OCI-LY1 (cell line): ENCODE results near the gene RANBP1.

ENCODE experiments used
- CTCF ChIP-seq: fragments of 200-600 bp; sonication (generic), shearing (Covaris generic); IDR thresholded peaks from 2 replicates; pipeline ENCODE4 v1.5.1; 2017; ENCODE audit warnings: mild to moderate bottlenecking, antibody characterized with exemption, low read length, moderate library complexity, mixed read lengths
- EZH2 ChIP-seq: fragments of 200-600 bp; sonication (generic), shearing (Covaris generic); IDR thresholded peaks from 2 replicates; pipeline ENCODE4 v1.8.0; 2017; ENCODE audit warnings: borderline replicate concordance, mixed run types, mild to moderate bottlenecking, antibody characterized with exemption, low read length, moderate library complexity, mixed read lengths

- TF ChIP-seq CTCF = no peak
- no peak for TF ChIP-seq EZH2
These were observed 9.6 kb downstream of the RANBP1 start for GRCh38 chr22:20125201-20126174.
